Measurements from ENCODE around the gene GRK4. TPM values are rescaled to one million over a fixed set of nuclear protein-coding genes. Genes with fewer than 3 reads are reported as not detected.
"Not testable (repeated sequence)": the region's sequence is repeated elsewhere in the genome, so short reads cannot be mapped to it uniquely, and the experiment has no call there.

The GRK4 gene
- total RNA-seq, 1 donor from 2014 or later: 9.2 TPM

DNA sequence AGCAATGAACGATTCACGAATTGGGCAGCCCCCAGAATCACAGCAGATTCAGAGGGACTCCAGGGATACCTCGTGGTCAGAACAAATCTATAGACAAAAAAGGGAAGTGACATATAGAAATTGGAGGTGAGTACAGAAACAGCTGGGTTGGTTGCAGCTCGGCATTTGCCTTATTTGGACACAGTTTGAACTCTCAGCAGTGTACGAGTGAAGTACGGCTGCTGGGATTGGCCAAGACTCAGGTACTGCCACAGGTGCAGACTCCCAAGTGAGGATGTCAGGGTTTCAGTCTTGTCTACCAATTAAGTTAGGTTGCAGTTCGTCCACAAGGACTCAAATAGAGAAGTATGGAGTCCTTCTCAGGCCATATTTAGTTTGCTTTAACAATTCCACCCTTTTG, 82.8 kb downstream of the GRK4 start:
- ATAC-seq: no peak
- no peak for DNase-seq
- intact Hi-C loops (cut with micrococcal nuclease): no loop called here

DNA sequence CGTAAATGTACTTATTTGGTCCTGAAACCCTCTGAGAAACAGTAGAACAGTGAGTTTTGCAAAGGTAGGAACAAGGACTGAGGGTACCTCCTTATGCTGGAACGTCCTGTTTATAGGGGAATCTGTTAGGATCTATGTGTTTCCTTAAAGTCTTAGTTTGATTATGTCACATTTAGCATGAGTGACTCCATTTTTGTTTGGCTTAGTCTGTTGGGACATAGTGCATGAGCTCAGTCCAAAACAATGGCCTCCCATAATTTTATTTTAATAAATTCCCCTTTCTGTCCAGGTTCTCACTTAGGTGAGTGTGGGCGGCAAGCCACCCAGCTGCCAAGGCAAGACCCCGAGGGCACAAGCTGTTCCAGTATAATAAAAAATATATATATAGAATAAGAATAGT, 83.3 kb downstream of the GRK4 start:
- intact Hi-C loops (cut with micrococcal nuclease): no loop called here
- DNase-seq (no peak), ATAC-seq (no peak)

DNA sequence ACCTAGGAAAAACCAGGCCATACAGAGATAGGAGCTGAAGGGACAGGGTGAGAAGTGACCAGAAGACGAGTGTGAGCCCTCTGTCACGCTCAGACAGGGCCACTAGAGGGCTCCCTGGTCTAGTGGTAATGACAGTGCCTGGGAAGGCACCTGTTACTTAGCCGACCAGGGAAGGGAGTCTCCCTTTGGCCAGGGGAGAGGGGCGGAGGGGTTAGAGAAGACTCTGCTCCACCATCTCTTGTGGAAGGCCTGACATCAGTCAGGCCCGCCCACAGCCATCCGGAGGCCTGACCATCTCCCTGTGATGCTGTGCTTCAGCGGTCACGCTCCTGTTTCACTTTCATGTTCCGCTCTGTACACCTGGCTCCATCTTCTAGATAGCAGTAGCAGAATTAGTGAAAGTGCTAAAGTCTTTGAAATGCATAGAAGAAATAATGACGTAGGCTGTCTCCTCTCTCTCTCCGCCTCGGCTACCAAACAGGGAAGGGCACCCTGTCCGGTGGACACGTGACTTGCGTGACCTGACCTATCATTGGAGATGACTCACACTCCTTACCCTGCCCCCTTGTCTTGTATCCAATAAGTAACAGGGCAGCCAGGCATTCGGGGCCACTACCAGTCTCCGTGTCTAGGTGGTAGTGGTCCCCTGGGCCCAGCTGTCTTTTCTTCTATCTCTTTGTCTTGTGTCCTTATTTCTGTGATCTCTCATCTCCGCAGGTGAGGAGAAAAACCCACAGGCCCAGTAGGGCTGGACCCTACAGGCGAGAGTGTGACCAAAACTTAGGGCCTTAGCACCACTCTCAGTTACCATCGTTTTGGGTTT, 84.3 kb downstream of the GRK4 start:
- intact Hi-C loops (cut with micrococcal nuclease): no loop called here
- ATAC-seq (peak; percentile 64), DNase-seq (peak; percentile 69)

DNA sequence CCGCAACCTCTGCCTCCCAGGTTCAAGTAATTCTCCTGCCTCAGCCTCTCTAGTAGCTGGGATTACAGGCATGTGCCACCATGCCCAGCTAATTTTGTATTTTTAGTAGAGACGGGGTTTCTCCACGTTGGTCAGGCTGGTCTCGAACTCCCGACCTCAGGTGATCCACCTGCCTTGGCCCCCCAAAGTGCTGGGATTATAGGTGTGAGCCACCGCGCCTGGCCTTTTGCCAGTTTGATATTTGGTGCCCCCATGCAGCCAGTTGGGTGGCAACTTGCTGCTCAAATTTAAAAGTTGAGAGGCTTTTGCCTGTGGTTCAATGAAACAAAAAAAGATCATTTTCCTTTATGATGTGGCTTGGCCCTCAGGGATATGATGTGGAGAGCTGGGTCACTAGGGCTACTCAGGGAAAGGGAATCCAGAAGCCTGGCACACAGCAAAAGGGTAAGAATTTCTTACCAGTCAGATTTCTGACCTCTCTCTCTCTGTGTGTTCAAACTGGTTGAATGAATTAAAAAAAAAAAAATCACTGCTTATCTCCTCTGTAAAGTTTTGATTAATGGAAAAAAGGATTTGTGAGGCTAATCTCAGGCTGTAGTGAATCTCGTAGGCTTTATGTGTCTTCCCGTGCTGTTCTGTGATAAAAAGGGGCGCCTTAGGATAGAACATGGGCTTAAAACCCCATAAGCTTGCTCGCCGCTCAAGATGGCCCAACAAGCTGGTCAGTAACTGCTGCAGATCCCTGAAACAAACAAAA, 87.9 kb downstream of the GRK4 start:
- intact Hi-C loops (cut with micrococcal nuclease); DNase-seq; ATAC-seq: not testable (repeated sequence)

DNA sequence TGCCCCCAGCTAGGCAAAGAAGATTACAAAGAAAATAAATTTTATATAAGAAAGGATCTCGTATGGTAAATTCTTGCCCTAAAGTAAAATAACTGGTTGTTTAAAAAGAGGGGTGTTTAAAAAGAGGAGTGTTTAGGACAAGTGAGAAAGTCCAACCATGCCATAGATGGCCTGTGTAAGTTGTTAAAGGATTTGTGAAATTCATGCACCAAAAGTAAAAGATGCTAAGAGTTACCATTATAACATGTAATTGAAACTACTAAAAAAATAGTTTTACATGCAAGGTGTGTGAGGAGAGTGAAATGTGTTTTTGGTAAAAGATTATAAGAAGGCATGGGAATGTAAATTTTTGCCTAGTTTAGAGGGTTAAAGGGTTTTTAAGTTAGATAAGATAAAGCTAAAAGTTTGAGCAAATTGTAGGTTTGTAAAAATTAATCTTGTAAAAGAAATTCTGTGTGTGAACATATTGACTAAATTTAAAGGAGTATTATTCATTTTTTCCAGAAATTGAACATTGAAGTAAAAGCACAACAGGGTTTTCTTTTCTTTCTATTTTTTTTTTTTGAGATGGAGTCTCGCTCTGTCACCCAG, 90.9 kb downstream of the GRK4 start:
- no peak for ATAC-seq
- no peak for DNase-seq
- intact Hi-C loops (cut with micrococcal nuclease): no loop called here

DNA sequence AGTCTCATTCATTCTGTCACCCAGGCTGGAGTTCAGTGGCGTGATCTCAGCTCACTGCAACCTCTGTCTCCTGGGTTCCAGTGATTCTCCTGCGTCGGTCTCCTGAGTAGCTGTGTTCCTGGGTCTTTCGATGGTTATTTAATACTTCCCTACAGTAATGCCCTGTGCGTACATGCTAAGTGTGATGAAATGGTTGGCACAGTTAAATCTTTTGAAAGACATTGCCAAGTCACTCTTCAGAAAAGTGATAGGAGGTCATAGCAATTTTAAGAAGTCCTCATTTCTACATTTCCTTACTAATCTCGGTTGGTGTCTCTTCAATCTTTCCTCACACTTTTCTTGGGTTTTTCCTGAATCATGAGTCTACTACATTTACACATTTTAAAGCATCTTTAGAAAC, 96.6 kb downstream of the GRK4 start:
- ATAC-seq (no peak), DNase-seq (no peak)
- intact Hi-C loops (cut with micrococcal nuclease): no loop called here

DNA sequence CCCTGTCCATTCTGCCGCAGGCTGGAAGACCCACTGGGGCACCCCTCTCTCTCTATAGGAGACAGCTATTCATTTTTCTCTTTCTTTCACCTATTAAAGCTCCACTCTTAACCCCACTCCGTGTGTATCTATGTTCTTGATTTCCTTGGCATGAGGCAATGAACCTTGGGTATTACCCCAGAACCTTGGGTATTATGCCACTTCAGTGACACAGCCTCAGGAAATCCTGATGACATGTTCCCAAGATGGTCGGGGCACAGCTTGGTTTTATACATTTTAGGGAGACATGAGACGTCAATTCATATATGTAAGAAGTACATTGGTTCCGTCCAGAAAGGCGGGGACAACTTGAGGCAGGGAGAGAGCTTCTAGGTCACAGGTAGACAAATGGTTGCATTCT, 97.6 kb downstream of the GRK4 start:
- intact Hi-C loops (cut with micrococcal nuclease): no loop called here
- no peak for DNase-seq
- ATAC-seq: no peak

DNA sequence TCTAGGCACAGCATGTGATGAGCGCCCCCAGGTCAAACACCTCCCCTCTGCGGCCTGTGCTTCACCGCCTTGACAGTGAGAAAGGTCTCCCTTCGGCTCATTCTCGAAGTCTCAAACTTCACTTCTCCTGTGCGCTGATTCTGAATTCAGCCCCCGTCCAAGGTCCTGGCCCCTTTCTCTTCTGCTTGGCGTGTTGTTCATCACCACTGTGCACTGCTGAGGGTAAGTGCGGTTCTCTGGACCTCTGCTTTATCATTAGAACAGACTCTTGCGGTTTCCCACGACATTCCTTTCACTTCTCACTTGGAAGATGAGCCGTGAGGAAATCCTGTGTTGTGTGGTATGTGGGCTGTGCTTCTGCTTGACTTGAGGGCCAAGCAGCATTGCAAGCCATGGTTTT, 99.1 kb downstream of the GRK4 start:
- DNase-seq: no peak
- intact Hi-C loops (cut with micrococcal nuclease): no loop called here
- no peak for ATAC-seq

DNA sequence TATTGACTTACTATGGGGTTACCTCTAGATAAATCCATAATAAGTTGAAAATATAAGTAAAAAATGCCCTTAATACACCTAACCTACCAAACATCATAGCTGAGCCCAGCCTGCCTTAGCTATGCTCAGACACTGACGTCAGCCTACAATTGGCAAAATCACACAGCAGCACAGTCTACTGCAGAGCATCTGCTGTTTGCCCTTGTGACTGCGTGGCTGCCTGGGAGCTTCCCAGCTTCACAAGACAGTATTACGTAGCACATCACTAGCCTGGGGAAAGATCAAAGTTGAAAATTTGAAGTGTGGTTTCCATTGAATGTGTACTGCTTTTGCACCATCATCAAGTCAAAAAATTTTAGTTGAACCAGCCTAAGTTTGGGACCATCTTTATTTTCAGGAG, 102.2 kb downstream of the GRK4 start:
- DNase-seq (no peak), ATAC-seq (no peak)
- intact Hi-C loops (cut with micrococcal nuclease): no loop called here

DNA sequence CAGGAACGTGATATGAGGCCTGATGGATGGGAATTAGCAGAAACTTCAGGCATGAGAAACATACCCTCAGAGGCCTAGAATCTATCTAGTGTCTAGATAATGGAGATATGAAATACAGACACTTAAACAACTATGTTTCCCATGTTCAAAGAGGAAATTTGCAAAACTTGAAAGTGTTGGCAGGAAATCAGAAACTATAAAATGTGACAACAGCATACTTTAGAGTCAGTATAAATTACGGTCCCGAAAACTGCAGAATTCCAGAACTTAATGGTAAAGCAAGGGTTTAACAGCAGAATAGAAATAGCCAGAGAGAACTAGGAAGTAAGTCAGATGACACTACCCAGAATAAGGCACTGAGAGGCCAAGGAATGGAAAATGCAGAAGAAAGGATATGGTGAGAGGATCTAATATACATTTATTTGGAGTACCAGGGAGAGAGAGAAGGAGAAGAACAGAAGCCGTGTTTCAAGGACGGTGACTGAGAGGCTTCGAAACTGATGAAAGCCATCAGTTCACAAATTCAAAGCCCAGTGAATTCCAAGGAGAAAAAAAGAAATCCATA, 103.5 kb downstream of the GRK4 start:
- DNase-seq (no peak), ATAC-seq (no peak)
- intact Hi-C loops (cut with micrococcal nuclease): no loop called here

DNA sequence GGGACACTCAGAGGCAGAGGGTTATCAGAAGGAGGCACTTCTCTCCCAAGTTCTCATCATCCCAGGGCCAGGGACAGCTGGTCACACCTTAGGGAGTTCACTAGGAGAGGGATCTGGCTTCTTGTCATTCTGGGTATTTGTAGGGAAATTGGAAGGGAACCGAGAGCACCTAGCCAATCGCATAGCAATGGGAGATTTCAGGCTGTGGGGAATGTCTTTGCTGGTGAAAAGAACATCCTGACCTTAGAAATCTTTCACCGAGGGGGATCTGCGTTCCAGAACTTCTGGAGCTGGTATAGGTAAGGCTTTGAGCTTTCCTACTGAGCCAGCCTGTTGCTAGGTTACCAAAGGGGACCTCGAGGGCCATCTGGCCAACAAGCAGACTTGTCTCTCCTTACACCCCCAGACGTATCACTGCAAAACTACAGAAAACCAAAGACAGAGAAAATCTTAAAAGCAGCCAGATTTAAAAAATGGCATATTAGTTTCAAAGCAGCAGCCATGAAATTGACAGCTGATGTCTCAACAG, 104.2 kb downstream of the GRK4 start:
- intact Hi-C loops (cut with micrococcal nuclease): no loop called here

DNA sequence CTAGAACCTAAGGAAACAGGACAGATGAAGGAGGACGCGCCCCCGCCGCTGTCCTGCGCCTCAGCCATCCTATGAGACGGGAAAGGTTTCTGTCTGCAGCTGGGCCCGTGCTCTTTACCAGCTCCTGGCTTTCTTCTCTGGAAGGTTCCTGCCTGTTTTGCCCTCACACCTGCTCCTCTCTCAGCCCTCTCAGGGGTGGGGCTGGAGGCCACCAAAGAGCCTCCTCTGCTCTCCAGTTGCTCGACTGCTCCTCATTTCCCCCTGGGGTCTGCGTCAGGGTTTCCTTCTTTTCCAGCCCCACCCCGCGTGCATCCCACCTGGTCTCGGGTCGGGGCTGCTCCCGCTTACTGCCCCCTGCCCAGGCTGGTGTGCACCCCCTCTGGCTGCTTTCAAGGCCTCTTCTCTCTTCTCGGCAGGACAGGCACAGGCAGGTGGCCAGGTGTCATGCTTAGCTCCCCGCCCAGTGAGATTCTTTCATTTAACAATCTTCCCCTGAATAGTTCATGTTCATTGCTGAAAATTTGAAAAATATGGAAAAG, 106.4 kb downstream of the GRK4 start:
- intact Hi-C loops (cut with micrococcal nuclease): no loop called here
- ATAC-seq (no peak), DNase-seq (no peak)

More for the DNA sequence above, 104.2 kb downstream of the GRK4 start:
- ATAC-seq (no peak), DNase-seq (no peak)

DNA sequence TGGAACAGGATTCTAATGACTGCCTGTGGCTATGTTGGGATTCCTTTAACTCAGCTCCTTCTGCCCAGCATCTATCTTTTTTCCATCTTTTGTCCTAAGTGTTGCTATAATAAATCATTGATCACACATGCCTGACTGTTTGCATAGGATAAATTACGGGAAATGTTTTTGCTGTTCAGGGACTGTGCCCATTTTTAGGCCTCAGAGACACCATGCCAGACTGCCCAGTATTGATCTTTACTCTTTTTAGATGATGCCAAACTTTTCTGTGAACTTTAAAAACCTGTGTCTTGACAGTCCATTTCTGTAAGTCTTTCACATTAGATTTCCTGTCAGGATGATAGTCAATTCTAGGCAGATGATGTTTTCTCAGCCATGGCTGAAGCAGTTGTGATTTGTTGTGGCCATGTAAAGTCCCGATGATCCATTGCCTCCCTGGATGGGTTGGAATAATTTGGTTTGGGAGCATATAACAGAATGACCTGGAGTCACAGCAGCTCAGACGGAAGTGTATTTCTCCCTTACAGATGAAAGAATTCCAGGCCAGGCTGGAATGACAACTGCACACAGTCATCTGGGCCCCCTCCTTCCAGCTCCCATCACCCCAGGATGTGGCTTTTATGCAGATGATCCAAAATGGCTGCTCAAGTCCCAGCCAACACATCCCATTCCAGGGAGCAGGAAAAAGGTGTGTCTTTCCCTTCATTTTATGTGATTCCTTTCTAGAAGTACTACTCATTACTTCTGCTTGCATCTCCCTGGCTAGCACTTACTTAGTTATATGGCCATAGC, 107.5 kb downstream of the GRK4 start:
- ATAC-seq (no peak), DNase-seq (no peak)
- intact Hi-C loops (cut with micrococcal nuclease): no loop called here

DNA sequence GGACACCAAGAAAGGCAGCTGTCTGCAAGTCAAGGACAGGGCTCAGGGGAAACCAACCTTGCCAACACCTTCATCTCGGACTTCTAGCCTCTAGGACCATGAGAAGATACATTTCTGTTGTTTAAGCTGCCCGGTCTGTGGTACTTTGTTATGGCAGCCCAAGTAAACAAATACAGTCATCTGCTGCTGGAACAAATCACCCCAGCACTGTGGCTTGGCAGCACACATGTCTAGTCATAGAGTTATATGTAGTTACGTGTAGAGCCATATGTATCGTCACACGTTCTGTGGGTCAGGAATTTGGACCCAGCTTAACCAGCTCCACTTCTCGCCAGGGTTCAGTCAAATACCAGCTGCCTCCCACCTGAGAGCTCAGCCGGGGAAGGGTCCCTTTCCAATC, 108.4 kb downstream of the GRK4 start:
- no peak for DNase-seq
- no peak for ATAC-seq
- intact Hi-C loops (cut with micrococcal nuclease): no loop called here

DNA sequence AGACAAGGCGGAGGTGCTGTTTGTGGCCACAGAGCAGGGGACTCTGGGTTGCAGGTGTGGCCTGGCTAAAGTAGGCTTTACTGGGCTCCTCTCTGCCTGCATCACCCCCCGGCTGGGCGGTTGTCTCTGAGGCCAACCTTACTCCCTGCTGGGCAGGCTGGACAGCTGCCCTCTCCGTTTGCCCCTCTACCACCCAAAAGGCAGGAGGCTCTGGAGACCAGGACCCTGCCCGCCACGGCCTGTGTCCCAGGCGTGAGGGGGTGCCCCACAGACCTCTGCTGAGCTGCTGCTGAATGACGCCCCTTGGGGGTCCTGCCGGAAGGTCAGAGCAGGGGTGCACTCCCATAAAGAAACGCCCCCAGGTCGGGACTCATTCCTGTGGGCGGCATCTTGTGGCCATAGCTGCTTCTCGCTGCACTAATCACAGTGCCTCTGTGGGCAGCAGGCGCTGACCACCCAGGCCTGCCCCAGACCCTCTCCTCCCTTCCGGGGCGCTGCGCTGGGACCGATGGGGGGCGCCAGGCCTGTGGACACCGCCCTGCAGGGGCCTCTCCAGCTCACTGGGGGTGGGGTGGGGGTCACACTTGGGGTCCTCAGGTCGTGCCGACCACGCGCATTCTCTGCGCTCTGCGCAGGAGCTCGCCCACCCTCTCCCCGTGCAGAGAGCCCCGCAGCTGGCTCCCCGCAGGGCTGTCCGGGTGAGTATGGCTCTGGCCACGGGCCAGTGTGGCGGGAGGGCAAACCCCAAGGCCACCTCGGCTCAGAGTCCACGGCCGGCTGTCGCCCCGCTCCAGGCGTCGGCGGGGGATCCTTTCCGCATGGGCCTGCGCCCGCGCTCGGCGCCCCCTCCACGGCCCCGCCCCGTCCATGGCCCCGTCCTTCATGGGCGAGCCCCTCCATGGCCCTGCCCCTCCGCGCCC, 110.0 kb downstream of the GRK4 start:
- intact Hi-C loops (cut with micrococcal nuclease): no loop called here
- DNase-seq: peak; percentile 45
- ATAC-seq: peak; percentile 5

DNA sequence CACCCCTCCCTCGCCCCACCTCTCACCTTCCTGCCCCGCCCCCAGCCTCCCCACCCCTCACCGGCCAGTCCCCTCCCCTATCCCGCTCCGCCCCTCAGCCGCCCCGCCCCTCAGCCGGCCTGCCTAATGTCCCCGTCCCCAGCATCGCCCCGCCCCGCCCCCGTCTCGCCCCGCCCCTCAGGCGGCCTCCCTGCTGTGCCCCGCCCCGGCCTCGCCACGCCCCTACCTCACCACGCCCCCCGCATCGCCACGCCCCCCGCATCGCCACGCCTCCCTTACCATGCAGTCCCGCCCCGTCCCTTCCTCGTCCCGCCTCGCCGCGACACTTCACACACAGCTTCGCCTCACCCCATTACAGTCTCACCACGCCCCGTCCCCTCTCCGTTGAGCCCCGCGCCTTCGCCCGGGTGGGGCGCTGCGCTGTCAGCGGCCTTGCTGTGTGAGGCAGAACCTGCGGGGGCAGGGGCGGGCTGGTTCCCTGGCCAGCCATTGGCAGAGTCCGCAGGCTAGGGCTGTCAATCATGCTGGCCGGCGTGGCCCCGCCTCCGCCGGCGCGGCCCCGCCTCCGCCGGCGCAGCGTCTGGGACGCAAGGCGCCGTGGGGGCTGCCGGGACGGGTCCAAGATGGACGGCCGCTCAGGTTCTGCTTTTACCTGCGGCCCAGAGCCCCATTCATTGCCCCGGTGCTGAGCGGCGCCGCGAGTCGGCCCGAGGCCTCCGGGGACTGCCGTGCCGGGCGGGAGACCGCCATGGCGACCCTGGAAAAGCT, 110.9 kb downstream of the GRK4 start, which contains the start of the genes HTT and HTT-AS:
TSS of gene HTT (plus strand) at position 604 of the 768 bp plus-strand sequence. CDS start at position 749, 145 bp downstream.
TSS of gene HTT-AS (minus strand) at position 461 of the 768 bp plus-strand sequence.
- ATAC-seq (peak; percentile 91), DNase-seq (peak; percentile 98)
- intact Hi-C loops (cut with micrococcal nuclease): no loop called here

Measured in left ventricle myocardium superior (tissue), 1 donor.